NCI-H82 treated with DMSO at 0.1 percent for 48 hours (cell line): ENCODE results near the gene MS4A6E.
"Not testable (repeated sequence)": the region's sequence is repeated elsewhere in the genome, so short reads cannot be mapped to it uniquely, and the experiment has no call there.

ENCODE experiments used
- DNase-seq: peaks from one replicate; lab custom pipeline; 2025; ENCODE audit not compliant: unreplicated experiment; lab: John Stamatoyannopoulos, UW

MS4A6E gene, protein sequence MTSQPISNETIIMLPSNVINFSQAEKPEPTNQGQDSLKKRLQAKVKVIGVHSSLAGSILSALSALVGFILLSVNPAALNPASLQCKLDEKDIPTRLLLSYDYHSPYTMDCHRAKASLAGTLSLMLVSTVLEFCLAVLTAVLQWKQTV

DNA sequence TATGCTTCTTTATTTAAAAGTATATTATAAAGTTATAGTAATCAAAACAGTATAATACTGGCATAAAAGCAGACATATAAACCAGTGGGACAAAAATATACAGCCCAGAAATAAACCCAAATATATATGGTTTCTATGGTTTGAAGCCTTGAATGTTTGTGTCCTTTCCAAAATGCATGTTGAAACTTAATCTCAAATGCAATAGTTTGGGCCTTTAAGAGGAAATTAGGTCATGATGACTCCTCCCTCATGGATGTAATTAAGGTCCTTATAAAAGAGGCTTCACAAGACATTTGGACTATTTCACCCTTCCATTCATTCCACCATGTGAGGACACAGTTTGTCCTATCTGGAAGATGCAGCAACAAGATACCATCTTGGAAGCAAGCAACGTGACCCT, at the start of gene MS4A6E:
Gene MS4A6E, plus strand, starts transcription at position 301 of the 400 bp plus-strand sequence. CDS start 7,641 bp downstream, outside the sequence.
- no peak for DNase-seq

DNA sequence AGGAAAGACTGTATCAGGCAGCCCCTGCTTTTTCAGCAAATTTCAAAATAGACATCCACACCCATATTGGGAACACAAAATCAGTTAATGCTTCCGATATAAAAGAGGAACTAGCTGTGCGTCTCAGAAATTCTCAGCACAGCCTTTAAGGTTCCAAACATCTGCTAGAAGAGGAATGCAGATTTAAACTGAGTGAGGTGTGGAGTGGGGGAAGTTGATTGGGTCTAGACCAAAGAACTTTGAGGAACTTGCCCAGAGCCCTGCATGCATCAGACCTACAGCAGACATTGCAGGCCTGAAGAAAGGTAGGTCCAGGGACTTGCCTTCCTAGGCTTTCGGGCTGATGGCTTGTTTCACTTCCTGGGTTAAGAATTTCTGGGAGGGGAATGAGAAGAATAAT, 46.6 kb upstream of the MS4A6E start, which contains the start of gene MS4A4A:
Gene MS4A4A, plus strand, starts transcription at position 255 of the 400 bp plus-strand sequence. Its CDS starts 10 bp downstream, at position 265.
- DNase-seq, result no peak

DNA sequence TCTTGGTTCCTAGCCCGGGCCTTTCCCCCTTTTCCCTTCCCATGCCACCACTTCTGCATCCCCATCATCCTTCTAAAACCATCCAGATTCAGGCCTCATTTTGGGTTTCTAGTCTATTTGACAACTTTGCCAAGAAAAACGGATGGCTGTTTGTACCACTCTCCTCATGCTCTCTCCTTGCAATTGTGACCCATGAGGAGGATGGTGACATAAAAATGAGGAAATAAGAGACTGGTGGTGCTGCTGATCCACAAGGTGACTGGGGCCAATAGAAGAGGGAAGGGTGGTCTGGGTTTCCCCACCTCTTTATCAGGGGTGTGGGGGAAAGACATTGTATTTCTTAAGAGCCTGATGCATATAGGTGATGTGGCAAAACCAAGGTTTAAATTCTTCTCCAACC, 45.6 kb upstream of the MS4A6E start:
- no peak for DNase-seq

DNA sequence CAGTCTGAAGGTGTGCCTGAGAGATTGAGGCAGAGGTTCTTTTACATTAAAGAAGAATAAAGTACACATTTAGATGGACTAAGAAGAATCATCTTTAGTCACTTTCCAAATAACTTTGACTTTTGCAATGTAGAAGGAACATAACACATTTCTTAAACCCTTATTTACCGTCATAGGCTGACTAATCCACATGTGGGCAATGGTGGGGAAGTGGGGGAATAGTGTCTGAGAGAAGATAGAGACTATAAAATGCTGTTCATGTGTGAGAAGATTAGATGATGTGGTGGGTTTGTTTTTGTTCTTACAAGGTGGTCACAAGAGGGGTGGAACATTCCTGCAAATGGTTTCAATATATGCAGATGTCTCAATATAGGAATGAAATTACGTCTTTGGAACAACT, 44.8 kb upstream of the MS4A6E start:
- DNase-seq, result no peak

DNA sequence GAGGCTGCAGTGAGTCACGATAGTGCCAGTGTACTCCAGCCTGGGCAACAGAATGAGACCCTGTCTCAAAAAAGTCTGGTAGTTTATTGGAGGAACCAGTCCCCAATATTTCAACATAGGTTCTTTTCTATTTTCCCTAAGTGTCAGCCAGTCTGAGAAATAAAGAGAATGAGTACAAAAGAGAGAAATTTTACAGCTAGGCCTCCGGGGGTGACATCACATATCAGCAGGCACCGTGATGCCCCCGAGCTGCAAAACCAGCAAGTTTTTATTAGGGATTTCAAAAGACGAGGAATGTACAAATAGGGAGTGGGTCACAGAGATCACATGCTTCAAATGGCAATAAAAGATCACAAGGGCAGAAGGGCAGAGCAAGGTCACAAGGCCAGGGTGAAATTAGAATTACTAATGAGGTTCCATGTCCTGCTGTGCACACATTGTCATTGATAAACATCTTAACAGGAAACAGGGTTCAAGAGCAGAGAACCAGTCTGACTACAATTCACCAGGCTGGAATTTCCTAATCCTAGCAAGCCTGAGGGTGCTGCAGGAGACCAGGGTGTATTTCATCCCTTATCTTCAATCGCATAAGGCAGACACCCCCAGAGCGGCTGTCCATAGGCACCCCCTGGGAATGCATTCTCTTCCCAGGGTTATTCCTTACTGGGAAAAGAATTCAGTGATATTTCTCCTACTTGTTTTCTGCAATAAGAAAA, 41.5 kb upstream of the MS4A6E start:
- DNase-seq, result not testable (repeated sequence)

DNA sequence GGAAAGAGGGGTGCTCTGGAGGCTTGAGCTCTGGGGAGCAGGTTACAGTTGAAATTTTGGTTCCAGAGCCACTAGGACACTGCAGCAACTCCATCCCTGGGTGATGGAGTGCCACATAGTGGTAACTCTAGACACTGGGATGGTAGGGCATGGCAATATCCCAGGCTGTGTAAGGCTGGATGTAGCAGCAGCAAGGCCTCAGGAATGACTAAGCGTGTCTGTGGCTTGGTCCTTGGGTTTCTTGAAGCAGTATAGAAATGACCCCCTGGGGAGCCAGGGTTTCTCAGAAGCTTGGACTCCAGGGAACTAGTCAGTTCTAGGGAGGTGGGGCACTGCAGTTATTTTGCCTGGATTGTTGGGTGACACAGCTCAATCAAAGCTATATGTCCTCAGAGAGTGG, 38.5 kb upstream of the MS4A6E start:
- no peak for DNase-seq

DNA sequence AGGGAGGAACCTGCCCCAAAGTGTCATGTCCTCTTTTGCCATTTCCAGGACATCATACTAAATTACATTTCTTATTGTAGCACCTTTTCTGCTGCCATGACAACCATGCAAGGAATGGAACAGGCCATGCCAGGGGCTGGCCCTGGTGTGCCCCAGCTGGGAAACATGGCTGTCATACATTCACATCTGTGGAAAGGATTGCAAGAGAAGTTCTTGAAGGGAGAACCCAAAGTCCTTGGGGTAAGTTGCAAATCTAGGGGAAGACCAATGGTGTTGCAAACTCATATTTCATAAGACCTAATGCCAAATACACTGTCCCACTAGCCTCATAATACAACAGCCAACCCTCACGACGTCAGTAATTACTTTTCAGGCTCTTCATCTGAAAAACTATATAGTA, 34.9 kb upstream of the MS4A6E start:
- DNase-seq, result no peak

DNA sequence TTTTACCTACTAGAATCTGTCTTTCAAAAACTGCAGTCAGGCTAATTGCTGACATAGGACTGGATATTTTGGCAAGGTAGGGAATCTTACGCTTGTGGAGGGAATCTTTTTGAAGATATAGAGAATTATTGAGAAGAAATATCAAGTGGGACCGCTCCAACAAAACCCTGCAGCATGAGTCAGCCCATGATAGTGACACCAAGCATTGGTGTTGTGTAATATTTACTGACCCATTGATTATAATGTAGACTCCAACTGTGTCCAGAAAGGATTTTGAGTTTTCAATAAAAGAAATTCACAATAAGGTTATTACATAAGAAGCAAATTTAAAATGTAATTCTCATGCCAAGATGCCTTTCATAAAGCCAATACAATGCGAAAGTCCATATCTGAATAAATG, 25.9 kb upstream of the MS4A6E start:
- no peak for DNase-seq

DNA sequence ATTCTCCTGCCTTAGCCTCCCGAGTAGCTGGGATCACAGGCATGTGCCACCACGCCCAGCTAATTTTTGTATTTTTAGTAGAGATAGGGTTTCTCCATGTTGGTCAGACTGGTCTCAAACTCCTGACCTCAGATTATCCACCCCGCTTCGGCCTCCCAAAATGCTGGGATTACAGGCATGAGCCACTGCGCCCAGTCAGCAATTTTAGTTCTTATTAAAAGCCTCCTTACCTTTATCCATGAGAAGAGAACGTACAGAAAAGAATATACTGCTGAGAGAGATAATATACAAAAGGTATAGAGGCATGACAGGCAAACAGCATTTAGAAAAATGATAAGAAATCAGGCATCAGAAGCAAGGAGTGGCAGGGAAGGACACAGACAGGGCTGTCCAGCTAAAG, 25.2 kb upstream of the MS4A6E start:
- DNase-seq, result not testable (repeated sequence)

DNA sequence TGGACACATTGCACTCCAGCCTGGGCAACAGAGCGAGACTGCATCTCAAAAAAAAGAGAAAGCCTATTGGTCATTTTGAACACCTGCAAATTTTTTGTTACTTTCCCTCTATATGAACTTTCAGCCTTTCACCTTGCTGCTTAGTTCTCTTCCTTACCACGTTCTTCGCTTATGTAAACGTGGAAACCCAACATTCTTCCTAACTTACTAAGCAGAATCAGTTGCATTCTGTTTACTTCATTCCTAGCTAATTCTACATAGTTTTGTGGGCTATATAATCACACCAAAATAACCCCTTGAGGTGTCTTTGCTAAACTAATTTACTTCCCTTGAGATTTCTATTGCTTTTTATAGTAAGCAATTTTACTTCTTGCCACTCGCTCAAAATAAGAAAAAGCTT, 23.4 kb upstream of the MS4A6E start:
- no peak for DNase-seq

DNA sequence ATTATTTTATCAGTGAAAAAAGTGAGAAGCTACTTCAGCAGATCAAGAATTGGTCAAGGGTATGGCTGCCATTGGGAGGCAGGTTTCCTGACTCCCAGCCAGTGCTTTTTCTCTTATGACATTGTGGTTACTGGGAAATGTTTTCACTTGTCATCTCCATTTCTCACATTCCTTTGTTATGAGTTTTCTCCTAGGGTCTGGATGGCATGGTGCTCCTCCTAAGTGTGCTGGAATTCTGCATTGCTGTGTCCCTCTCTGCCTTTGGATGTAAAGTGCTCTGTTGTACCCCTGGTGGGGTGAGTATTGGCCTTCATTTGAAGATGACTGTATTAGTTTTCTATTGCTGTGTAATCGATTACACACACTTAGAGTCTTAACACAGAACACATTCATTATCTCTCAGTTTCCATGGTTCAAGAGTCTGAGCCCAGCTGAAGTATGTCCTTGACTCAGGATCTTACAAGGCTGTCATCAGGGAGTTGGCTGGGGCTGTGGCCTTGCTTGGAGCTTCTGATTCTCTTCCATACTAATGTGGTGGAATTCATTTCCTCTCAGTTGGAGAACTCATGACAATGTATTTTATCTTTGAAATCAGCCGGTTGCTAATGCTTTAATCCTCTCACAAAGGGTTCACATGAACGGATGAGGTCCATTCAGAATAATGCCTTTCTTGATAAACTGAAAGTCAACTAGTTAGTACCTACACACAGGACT, 21.0 kb upstream of the MS4A6E start:
- no peak for DNase-seq

DNA sequence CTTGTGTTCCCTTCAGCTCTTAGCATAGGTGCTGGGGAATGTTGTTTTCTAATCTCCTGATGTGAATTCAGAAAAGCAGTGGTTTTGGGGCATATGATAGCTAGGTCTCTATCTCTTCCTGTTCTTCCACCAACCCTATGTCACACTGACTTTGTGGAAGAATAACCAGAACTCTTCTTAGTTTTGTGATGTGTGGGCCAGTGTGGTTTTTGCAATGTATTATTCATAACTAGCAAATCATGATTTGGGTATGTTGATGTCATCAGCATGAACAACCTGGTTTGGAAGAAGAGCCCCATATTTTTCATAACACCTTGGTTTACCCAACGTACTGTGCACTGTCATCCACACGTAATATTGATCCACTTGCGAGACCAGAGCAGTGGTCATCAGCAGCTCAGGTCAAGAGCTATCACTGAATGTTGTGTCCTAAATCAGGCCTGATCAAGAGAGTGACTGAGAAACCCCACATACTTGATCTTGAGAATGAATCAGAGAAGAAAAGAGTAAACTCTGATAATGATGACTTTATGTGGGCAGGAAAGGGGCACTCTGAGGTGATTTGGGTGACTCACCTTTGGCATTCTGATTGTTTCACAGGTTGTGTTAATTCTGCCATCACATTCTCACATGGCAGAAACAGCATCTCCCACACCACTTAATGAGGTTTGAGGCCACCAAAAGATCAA, 19.4 kb upstream of the MS4A6E start:
- DNase-seq, result no peak

DNA sequence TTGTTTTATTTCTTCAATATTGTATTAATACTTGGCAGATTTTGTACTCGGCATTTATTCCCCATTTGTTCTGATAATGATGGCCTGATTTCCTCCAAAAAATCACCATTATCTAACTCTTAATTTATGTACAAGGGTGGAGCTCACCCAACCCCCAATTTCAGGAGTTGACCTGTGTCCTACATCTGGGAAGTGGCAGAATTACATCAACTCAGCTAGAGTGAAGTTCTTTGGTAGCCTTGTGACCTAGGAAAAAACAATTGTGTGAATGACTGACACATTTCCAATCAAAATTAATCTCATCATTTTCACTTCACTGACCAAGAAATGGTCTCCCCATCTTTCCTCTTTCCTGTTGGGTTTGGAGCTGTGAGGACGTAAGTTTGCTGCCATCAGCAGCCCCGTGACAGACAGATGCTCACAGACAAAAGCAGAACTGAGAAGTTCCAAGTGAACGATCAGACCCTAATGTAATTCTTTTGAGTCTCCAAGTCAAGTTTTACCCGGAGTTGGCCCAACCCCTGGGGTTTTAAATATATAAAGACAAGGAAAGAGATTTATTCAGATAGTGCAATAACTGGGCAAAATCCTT, 16.6 kb upstream of the MS4A6E start:
- DNase-seq, result no peak

DNA sequence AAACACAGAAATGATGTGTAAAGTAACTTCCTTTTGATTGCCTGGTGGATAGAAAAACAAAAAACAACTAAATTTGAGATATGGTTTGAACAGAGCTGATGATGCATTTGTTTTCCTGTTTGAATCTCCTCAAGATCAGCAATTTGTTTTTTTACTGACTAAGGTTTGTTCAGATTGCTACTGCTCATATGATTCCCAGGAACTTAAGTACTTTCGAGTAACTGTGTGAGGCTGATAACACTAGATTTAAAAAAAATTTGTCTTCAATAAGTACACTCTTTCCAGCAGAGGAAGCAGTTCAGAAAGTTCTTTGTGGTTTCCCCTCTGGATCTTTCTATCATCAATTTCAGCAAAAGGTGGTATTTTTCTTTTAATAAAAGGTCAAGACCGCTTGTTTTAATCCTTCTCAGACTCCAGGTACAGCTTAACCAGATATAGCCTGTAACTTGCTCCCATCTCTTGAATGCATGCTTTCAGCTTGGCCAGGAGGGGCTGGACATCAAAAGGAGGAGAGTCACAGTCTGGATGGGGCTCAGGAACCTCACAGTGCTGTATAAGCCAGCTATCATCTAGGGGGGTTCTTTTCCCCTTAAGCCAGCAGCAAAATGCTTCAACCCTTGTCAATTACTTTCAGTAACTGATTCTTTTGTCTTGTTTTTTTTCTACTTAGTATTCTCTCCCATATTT, 12.3 kb upstream of the MS4A6E start:
- no peak for DNase-seq

DNA sequence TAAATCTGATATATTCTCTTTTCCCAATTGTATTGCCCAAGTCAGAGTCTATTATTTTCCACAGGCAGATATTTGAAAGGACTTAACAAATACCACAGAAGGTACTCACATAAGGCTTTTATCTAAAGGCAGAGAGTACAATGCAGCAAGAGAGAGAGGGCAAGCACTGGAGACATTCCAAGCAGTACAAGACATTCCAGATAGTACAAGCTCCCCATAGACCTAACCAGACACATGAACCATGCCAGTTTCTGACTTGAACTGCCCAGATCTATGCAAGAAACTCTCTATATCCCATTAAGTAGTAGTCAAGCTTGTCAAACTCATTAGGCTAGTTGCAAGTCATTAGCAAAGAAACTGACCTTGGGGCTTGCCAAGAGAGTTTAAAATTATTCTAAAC, 11.2 kb upstream of the MS4A6E start:
- DNase-seq, result no peak

DNA sequence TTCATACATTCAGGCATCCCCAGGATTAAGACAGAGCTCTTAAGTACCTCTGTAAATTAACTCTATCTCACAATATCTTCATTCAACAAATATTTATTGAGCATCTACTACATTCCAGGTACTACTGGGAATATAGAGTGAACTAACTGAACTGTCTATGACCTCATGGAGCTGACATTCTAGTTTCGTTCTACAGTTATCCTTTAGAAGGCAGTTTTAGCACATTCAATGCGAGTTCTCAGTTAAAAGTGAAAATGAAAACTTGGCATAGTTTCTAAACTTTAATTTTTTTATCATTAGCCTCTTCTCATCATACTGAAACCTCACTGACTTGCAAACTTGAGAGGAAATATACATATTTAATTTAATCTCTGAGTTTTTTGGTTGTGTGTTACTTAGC, 10.7 kb upstream of the MS4A6E start:
- no peak for DNase-seq

DNA sequence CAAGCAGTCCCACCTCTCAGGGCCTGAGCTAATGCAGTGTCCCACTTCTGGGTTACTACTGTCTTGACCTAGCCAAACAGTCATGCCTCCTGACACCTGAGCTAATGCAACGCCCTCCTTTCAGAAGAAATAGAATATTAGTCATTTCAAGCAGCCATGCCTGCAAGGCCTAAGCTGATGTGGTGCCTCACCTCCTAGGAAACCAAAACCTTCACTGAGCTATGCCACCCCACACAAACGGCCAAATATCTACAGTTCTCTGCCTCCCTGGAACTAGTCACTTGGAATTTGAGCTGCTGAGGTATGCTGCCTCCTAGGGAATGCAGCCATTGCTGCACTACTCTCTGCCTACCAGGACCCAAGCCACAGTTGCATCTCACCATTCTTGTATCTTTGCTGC, 8.3 kb upstream of the MS4A6E start:
- no peak for DNase-seq

DNA sequence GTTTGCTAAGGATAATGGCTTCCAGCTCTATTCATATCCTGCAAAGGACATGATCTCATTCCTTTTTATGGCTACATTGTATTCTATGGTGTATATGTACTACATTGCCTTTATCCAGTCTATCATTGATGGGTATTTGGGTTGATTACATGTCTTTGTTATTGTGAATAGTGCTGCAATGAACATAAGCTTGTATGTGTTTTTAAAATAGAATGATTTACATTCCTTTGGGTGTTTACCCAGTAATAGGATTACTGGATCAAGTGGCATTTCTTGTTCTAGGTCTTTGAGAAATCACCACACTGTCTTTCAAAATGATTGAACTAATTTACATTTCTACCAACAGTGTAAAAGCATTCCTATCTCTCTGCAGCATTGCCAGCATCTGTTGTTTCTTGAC, 6.0 kb upstream of the MS4A6E start:
- no peak for DNase-seq

DNA sequence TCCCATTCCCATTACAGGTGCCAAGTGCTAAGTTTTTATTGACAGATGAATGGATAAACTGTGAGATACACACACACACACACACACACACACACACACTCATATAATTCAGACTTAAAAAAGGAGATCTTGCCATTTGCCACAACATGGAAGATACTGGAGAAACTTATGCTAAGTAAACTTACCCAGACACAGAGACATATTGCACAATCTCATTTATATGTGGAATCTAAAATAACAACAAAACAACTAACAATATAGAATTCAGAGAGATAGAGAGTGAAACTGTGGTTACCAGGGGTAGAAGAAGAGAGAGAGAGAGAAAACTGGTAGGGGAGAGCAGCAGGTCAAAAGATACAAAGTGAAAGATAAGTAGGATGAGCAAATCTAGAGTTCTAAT, 1.4 kb downstream of the MS4A6E start:
- no peak for DNase-seq

DNA sequence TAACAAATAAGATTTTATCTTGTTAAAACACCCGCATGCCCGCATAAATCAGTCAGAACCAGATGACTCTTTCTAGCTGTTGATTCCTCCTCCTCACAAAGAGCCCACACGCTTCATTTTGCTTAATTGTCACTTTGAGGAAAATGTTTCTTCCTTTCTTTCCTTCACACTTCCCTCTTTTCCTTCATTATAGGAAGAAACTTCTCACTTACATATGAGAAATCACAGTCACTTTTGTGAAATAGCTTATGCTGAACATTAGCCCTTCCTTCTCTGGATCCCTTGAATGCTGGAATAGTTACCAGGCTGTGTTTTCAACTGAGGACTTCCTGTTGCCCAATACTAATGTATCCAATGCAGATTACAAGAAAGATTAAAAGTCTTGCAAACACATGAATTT, 5.8 kb downstream of the MS4A6E start:
- DNase-seq, result no peak
